HTERT RPE-1 (cell line): ENCODE results near the gene RNF8.
"Not testable (repeated sequence)": the region's sequence is repeated elsewhere in the genome, so short reads cannot be mapped to it uniquely, and the experiment has no call there.

Experiments used
- in situ Hi-C: fragments of 300-500 bp; cut with MboI; formaldehyde crosslinking; loops from 4 replicates; pipeline ENCODE4 v1.14.3; 2020; ENCODE audit warnings: low sequenced_read_pairs

Gene RNF8

GRCh38 chr6:37321516-37322415 is 32.0 kb upstream of the RNF8 start:
- in situ Hi-C loops, result no loop called here

DNA sequence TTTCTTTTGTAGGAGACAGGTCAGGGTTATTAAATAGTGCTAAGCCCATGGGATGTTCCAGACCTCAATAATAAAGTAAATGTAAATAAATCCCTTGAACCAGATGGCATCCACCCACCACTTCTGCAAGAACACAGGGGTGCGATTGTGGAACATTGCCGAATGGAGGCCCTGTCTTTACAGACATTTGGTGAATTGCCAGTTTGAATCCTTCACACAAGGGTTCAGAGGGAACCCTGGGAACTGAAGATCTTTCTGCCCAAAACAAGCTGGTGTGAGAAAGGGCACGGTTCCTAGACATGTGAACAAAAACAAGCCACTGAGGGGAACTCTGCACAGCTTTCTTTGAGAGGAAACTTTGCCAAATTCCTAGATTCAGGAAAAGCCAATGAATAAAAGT is 30.2 kb upstream of the RNF8 start:
- in situ Hi-C loops, result no loop called here

DNA sequence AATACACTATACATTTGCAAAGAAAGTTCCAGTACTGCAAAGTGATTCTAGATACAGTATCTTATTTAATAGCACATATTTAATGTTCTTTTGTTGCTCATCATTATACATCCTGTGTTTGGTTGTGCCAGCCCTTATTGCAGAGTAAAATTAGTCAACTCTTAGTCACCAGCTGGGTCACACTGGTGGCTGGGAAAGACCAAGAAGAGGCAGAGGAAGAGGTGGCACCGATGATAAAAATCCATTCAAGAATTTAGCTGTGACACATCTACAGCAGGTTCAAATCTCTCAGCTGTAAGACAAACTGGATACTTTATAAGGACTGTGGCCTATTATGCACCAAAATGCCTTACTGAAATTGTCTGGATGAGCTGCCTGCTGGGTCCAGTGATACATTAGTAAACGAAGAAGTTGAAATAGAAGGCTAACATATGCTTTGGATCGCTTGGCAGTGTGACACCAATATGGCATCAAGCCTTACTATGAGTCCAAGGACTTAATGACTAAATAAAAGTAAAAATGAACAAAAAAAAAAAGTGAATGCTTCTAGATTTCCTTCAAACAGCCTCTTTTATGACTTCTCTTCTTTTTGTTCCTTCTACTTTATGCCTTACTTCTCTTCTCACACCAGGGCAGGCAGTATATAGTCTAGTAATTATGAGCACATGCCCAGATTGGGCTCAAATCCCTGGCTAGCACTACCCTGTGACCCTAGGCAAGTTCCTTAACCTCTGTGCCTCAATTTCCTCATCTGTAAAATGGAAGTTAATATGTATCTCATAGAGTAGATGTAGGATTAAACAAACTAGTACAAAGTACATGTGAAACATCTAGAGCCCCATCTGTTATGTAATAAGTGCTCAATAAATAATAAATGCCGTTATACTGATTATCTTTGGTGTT is 29.4 kb upstream of the RNF8 start:
- in situ Hi-C loops, result no loop called here

DNA sequence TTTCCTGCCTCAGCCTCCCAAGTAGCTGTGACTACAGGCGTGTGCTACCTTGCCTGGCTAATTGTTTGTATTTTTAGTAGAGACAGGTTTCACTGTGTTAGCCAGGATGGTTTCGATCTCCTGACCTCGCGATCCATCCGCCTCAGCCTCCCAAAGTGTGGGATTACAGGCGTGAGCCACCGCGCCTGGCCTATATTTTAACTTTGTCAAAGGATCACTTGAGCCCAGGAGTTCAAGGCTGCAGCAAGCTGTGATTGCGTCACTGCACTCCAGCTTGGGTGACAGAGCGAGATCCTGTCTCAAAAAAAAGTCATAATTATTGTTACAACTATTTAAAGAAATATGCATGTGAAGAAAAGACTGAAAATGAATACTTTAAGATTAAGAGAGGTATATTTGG is 23.4 kb upstream of the RNF8 start:
- in situ Hi-C loops, result not testable (repeated sequence)

GRCh38 chr6:37331047-37331446 is 22.7 kb upstream of the RNF8 start:
- in situ Hi-C loops, result no loop called here

DNA sequence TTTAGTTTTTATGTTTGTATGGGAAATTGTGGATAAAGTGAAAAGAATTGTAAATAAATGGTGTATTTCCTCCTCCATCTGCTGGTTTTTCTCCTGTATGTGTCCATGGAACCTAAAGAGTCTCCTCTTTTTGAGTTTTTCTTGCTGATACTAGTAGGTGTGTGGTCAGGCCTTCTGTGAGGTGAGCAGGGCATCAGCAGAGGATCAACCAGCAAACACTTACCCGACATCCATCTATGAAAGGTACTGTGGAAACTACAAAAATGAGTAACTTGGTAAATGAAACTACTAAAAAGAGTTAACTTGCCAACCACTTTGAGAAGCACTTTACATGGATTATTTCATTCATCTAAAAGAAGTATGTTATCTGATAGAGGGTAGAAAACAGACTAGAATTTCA is 20.9 kb upstream of the RNF8 start:
- in situ Hi-C loops, result no loop called here

GRCh38 chr6:37334047-37334446 is 19.7 kb upstream of the RNF8 start:
- in situ Hi-C loops, result no loop called here

DNA sequence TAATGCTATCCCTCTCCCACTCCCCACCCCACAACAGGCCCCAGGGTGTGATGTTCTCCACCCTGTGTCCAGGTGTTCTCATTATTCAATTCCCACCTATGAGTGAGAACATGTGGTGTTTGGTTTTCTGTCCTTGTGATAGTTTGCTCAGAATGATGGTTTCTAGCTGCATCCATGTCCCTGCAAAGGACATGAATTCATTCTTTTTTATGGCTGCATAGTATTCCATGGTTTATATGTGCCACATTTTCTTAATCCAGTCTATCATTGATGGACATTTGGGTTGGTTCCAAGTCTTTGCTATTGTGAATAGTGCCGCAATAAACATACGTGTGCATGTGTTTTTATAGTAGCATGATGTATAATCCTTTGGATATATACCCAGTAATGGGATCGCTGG is 15.5 kb upstream of the RNF8 start:
- in situ Hi-C loops, result not testable (repeated sequence)

DNA sequence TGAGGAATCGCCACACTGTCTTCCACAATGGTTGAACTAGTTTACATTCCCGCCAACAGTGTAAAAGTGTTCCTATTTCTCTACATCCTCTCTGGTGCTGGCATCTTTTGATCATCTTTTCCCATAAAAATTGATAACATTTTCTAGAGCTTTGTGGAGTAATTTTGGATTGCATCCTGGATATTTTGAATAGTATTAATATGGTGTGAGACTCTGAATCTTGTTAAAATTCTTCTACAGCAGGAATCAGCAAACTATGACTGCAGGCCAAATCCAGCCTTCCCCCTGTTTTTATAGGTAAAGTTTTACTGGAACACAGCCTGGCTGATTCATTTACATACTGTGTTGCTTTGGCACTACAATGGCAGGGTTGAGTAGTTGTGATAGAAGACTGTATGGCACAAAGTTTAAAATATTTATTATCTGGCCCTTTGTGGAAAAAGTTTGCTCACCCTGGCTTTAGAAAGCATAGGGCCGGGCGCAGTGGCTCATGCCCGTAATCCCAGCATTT is 15.0 kb upstream of the RNF8 start:
- in situ Hi-C loops, result no loop called here

- in situ Hi-C loops, result no loop called here
These were observed 13.8 kb upstream of the RNF8 start for GRCh38 chr6:37339741-37340638.

GRCh38 chr6:37340639-37340943 is 13.2 kb upstream of the RNF8 start:
- in situ Hi-C loops, result no loop called here

GRCh38 chr6:37343248-37343647 is 10.5 kb upstream of the RNF8 start:
- in situ Hi-C loops, result no loop called here

- in situ Hi-C loops, result no loop called here
These were observed 9.5 kb upstream of the RNF8 start for GRCh38 chr6:37344308-37344707.

DNA sequence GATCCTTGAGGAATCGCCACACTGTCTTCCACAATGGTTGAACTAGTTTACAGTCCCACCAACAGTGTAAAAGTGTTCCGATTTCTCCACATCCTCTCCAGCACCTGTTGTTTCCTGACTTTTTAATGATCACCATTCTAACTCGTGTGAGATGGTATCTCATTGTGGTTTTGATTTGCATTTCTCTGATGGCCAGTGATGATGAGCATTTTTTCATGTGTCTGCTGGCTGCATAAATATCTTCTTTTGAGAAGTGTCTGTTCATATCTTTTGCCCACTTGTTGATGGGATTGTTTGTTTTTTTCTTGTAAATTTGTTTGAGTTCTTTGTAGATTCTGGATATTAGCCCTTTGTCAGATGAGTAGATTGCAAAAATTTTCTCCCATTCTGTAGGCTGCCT is 8.0 kb upstream of the RNF8 start:
- in situ Hi-C loops, result not testable (repeated sequence)

DNA sequence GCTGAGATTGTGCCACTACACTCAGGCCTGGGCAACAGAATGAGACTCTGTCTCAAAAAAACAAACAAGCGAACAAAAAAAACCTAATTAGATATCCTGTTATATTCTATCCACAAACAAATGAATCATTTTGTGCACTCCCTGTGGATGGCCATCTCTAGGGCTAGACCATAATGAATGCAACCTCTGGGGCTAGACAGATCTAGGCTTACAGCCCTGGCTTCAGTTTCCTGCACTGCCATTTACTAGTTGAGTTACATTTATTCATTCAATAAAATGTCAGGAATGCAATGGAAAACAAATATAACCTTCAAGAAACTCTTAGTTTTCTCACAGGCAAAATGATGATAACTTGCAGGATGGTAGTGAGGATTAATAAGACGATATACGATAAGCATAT is 6.6 kb upstream of the RNF8 start:
- in situ Hi-C loops, result no loop called here

DNA sequence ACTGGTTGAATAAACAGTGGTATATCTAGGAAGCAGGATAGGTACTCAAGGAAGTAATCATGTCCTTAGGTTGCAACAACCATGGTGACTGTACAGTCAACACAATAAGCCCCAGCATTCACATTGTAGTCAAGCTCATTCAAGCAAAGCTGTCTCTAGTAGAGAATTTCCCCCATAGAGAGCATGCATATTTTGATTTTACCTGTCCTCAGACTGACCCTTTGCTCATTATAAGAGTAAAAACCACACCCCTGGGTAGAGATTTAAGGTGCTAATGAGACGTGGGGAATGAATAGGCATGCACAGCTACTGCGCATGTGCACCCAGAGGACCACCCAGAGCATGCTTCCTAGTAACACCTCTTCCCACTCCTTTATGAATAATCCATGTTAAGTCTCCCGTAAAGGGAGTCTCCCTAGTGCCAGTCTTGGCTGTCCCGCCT is 6.1 kb upstream of the RNF8 start:
- in situ Hi-C loops, result no loop called here

DNA sequence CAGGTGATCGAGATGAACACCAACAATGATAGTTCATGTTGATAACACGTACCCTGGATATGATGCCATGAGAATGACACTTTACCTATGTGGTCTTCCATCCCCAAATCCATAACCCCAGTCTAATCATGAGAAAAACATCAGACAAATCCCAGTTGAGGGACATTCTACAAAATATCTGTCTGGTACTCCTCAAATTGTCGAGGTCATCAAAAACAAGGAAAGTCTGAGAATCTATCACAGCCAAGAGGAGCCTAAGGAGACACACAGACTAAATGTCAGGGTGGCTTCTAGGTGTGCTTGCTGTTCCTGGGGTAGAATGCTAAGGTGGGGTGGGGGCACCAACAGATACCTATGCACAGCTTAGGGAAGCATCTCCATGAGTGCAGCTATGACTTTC is 2.8 kb upstream of the RNF8 start:
- in situ Hi-C loops, result no loop called here

GRCh38 chr6:37352384-37352783 is 1.4 kb upstream of the RNF8 start:
- in situ Hi-C loops, result no loop called here

DNA sequence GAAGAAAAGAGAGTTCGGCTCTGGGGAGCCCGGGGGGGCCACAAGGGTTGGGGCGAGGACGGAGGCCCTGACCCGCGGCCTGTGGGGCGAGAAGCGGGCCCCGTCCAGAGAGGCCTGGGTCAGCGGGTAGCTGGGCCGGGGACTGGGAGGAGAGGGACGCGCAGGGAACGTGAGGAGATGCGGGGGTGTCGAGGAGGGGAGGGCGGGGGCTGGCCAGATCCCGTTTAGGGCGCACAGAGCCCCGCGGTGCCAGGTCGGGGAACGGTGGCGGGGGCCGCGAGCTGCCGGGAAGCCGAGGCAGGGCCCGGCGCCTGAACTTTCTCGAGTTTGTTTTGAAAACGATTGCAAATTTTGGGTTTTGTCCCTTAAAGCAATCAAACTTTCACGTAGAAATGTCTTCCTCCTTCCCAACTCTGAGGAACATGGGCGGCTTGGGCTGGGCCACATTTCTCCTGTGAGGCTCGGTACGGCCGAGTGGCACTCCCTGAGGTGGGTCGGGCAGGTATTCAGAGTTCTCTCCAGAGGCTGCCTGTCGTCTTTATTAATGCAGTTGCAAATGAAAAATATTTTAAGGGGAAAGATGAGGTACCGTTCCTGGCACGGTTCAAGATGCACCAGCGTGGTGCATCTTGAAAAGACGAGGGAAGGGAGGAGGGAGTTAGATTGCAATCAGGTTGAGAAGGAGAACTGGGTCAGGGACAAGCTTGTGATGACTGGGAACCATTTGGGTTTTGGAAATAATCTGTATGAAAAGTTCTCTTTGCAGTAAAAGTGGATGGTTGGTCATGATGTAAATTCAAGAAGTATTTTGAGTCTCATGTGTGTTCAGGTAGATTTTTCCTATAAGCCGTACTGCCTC is 972 bp downstream of the RNF8 start:
- in situ Hi-C loops, result no loop called here

DNA sequence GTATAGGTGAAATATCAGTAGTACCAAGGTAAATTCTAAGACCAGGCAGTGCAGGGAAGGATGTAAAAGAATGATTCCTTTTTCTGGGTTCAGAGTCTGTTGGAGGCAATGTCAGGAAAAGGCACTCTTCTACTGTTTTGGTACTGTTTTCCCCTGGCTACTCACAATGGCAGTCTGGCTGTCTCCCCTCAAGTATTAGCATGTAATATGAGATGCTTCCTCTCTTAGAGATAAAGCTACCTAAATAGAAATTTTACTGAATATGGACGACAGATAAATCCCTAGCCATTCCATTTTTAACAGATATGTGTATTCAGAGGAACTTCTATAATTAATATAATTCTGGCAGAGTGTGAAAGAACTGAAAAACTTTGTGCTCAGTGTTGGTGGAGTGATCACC is 3.5 kb downstream of the RNF8 start:
- in situ Hi-C loops, result no loop called here
